Left lung (tissue), 10 donors: ENCODE measurements around the gene MICU1. TPM values are rescaled to one million over a fixed set of nuclear protein-coding genes. Genes with fewer than 3 reads are reported as not detected.

ENCODE experiments used
- ATAC-seq: fragments of 200-7000 bp; cut with Tn5 transposase; one replicate; pipeline ENCODE4 v1.9.1; 2020; ENCODE audit warnings: moderate library complexity
- DNase-seq, 4 donors: peaks; one replicate each; pipeline ENCODE4 v3.0.0-alpha.2; 2013 to 2020
- H3K27ac ChIP-seq, 2 donors: fragments of 200-600 bp; sonication (generic) in 1 of 2; one replicate each; pipeline versions ENCODE4 v1.5.0 to v1.8.0; 2020 to 2021
- H3K27me3 ChIP-seq, 2 donors: fragments of 200-600 bp; sonication (generic) in 1 of 2; one replicate each; pipeline versions ENCODE4 v1.5.0 to v1.8.0; 2020 to 2021
- H3K36me3 ChIP-seq, 2 donors: fragments of 200-600 bp; sonication (generic) in 1 of 2; one replicate each; pipeline versions ENCODE4 v1.5.0 to v1.8.0; 2020 to 2021
- H3K4me1 ChIP-seq, 2 donors: fragments of 200-600 bp; one replicate each; pipeline ENCODE4 v1.8.0; 2021
- H3K4me3 ChIP-seq, 2 donors: fragments of 200-600 bp; sonication (generic) in 1 of 2; one replicate each; pipeline versions ENCODE4 v1.5.0 to v1.8.0; 2020 to 2021; ENCODE audit warnings: mild to moderate bottlenecking in 1 of 2
- H3K9me3 ChIP-seq, 2 donors: fragments of 200-600 bp; sonication (generic) in 1 of 2; one replicate each; pipeline versions ENCODE4 v1.5.0 to v1.8.0; 2020 to 2021
- intact Hi-C, 2 donors: fragments of 100-400 bp; cut with DNase I; formaldehyde crosslinking; loops; one replicate each; pipeline versions ENCODE4 v1.11.2 to v1.14.2; 2022
- polyA plus RNA-seq, 6 donors: library from polyadenylated mRNA; unstranded; fragments of 120-200 nt; gene quantifications; one replicate each; pipeline ENCODE4 v1.2.1, GENCODE V29; 2013; ENCODE audit not compliant: insufficient read length in 6 of 6
- total RNA-seq, 2 donors: library from RNA; stranded (reverse); fragmentation: NEBNext Ultra II Directional; extraction: Animal tissue kit (Norgen Biotek cat#: 25700); gene quantifications; one replicate each; pipeline ENCODE4 v1.2.1, GENCODE V29; 2021
- TF ChIP-seq, protein P1 (sequence below), 2 donors: fragments of 200-600 bp; sonication (generic) in 1 of 2; IDR thresholded peaks; one replicate each; pipeline versions ENCODE4 v1.5.0 to v1.8.0; 2021; ENCODE audit warnings: antibody characterized with exemption in 2 of 2
- donor health status: DM: no; HTN: yes; CAD: no.
- donor health status: DM: no; HTN: no; CAD: no.

Gene MICU1
- total and polyA plus RNA-seq, 8 donors, result 49.8 to 67.4 (median 56.0) TPM

DNA sequence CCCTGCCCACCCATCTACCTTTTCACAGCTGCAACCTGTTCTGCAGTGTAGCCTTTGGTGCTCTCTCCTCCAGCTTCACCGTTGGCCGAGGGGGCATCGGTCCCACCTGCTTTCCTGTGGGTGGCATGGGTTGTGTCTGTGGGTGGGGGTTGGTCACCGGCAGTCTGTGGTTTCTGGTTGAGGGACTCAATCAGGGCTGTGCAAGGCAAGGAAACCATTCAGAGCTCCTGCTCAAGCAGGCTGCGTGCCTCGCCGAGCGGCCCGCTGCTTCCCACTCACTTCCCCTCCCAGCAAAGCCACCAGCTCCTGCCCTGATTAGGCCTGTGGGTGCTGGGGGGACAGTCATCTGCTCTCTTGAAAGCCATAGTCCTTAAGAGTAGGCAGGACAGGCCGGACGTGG is 280.9 kb downstream of the MICU1 start:
- Histone ChIP-seq H3K27me3 (no peaks in the 10 kb centered on the region), H3K27ac (no peak overlapping the region), H3K4me3 (no peak overlapping the region), H3K36me3 (peaks cover 0 to 82% of the 10 kb centered on the region in 2 donors), H3K4me1 (peaks cover 8 to 18% of the 10 kb centered on the region in 2 donors), H3K9me3 (no peaks in the 10 kb centered on the region)
- ATAC-seq (no peak), DNase-seq (no peak)
- intact Hi-C loops, result no loop called here
- TF ChIP-seq, protein P1, sequence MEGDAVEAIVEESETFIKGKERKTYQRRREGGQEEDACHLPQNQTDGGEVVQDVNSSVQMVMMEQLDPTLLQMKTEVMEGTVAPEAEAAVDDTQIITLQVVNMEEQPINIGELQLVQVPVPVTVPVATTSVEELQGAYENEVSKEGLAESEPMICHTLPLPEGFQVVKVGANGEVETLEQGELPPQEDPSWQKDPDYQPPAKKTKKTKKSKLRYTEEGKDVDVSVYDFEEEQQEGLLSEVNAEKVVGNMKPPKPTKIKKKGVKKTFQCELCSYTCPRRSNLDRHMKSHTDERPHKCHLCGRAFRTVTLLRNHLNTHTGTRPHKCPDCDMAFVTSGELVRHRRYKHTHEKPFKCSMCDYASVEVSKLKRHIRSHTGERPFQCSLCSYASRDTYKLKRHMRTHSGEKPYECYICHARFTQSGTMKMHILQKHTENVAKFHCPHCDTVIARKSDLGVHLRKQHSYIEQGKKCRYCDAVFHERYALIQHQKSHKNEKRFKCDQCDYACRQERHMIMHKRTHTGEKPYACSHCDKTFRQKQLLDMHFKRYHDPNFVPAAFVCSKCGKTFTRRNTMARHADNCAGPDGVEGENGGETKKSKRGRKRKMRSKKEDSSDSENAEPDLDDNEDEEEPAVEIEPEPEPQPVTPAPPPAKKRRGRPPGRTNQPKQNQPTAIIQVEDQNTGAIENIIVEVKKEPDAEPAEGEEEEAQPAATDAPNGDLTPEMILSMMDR (IDR thresholded peaks at IDR 0.05), result no peak

DNA sequence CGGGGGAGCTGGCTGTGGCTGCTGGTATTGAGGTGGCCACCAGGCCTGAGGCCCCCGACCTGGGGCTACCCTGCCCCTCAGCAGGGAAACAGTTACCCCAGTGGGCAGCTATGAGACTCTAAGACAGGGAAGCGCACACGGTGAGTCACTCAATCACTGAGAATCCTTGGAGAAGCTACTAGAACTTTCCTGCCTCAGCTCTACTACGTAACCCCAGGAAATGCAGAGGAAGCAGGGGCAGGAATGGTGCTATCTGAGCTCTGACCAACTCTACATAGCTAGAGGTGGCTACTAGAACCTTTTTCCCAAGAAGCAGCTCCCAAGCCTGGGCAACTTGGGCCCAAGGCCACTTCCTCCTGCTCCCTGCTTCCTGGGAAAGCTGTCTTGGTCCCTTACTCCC is 283.0 kb downstream of the MICU1 start:
- Histone ChIP-seq H3K4me1 (peaks cover 8 to 16% of the 10 kb centered on the region in 2 donors), H3K4me3 (no peak overlapping the region), H3K27me3 (no peaks in the 10 kb centered on the region), H3K27ac (no peak overlapping the region), H3K36me3 (peaks cover 0 to 82% of the 10 kb centered on the region in 2 donors), H3K9me3 (no peaks in the 10 kb centered on the region)
- ATAC-seq, result no peak
- DNase-seq, result no peak
- intact Hi-C loops, result no loop called here
- TF ChIP-seq, protein P1 (IDR thresholded peaks at IDR 0.05), result no peak

DNA sequence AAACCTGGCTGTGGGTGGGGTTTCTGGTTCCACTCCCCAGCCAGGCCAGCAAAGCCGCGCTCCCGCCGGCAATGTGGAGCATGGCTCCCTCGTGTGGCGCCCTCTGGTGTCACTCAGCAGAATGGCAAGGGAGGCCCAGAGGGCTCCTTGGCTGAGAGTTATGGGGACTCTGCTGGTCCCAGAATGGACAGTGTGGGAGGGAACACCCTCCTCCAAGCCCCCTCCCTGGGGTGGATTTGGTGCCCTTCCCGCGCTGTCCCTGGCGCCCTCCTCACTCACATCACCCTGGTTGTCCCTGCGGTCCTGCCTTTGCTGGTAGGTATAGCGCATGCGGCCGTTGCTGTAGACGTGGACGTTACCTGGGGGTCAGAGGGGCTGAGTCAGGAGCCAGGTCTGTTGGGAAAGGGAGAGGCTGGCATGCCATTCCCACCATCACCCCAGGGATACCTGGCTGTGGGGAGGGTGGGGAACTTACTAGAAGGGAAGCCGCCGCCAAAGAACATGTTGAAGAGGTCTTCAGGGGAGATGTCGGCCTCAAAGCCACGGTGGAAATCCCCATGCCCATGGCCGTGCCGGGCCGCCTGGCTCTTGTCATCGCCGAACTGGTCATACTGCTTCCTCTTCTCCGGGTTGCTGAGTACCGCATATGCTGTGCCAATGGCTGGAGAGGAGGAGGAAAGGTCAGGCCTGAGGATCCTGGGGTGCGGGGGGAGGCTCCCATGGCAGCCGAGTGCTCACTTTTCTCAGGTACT is 285.2 kb downstream of the MICU1 start:
- Histone ChIP-seq H3K4me3 (no peak overlapping the region), H3K36me3 (peaks cover 0 to 94% of the 10 kb centered on the region in 2 donors), H3K4me1 (peaks cover 21 to 36% of the 10 kb centered on the region in 2 donors), H3K9me3 (no peaks in the 10 kb centered on the region), H3K27ac (peak overlapping the region; percentile 60 to 62), H3K27me3 (no peaks in the 10 kb centered on the region)
- ATAC-seq (peak; percentile 80), DNase-seq (peak in 3 of 4 donors; percentile 49 to 94 (median 77))
- intact Hi-C loops, result no loop called here
- TF ChIP-seq, protein P1 (IDR thresholded peaks at IDR 0.05), result peak; percentile 92 to 96

DNA sequence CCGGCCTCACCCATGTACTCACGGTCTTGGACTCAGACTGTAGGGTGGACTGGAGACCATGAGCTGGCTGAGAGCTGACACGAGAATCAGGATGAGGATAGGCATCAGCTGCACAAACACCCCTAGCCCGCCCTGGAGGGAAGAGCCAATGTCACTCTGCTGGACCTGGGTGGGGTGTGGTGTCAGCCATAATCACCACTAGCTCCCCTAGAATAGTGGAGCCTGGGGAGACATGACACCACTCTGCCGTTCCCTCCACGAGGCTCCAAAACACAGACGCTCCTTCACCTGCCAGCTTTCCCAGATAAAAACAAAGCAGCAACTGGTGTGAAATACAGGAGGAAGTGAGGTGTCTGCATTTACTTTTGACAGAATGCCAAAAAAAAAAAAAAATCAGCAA is 287.7 kb downstream of the MICU1 start:
- H3K4me3 ChIP-seq, result no peak overlapping the region
- DNase-seq (no peak), ATAC-seq (no peak)
- H3K27ac ChIP-seq, result no peak overlapping the region
- TF ChIP-seq, protein P1 (IDR thresholded peaks at IDR 0.05), result no peak
- H3K9me3 ChIP-seq, result no peaks in the 10 kb centered on the region
- no peaks in the 10 kb centered on the region for H3K27me3 ChIP-seq
- intact Hi-C loops, result loop anchor here in 1 of 2 donors (10.0 kb wide), 3 partner anchors 63 to 373 kb away; partner anchors contain the start of genes CHST3 and DDIT4
- peaks cover 0 to 91% of the 10 kb centered on the region in 2 donors for H3K36me3 ChIP-seq
- peaks cover 41 to 61% of the 10 kb centered on the region in 2 donors for H3K4me1 ChIP-seq

DNA sequence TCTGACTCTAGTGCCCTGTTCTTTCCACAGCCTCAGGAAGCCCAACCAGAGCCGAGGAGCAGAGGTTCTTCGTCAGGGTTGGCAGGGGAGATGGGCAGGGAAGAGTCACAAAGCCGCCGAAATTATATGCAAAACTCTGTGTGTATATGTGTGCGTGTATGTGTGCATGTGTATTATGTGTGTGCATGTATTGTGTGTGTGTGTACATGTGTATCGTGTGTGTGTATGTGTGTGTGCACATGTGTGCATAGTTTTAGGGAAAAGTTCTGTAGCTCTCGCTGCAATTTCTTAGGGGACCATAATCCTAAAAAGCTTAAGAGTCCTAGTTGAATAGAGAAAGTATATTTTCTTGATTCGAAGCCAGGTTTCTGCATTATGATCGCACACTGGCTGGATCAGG is 288.2 kb downstream of the MICU1 start:
- TF ChIP-seq, protein P1 (IDR thresholded peaks at IDR 0.05), result no peak
- Histone ChIP-seq H3K27me3 (no peaks in the 10 kb centered on the region), H3K27ac (no peak overlapping the region), H3K36me3 (peaks cover 0 to 87% of the 10 kb centered on the region in 2 donors), H3K4me1 (peaks cover 46 to 66% of the 10 kb centered on the region in 2 donors), H3K9me3 (no peaks in the 10 kb centered on the region), H3K4me3 (no peak overlapping the region)
- intact Hi-C loops, result loop anchor here in 1 of 2 donors (10.0 kb wide), 3 partner anchors 63 to 373 kb away; partner anchors contain the start of genes CHST3 and DDIT4
- ATAC-seq (no peak), DNase-seq (no peak)
